A549 (cell line): ENCODE results near the gene JAKMIP1. TPM values are rescaled to one million over a fixed set of nuclear protein-coding genes. Genes with fewer than 3 reads are reported as not detected.

ENCODE experiments used
- ATAC-seq, 2 experiments: fragments of 200-7000 bp in 1 of 2; fragments of >200 bp in 1 of 2; cut with Nextera tagmentation in 1 of 2; cut with Tn5 transposase in 1 of 2; 3 replicates each; pipeline versions ENCODE4 v1.8.0 to v1.9.1; 2018 to 2020; ENCODE audit warnings: mild to moderate bottlenecking in 1 of 2, moderate library complexity in 1 of 2
- CTCF ChIA-PET: fragments of 300-600 bp; sonication (Branson Sonifier 250); formaldehyde crosslinking; extraction: SDS; loops from one replicate; lab custom pipeline; 2021; ENCODE audit warnings: antibody characterized with exemption, inconsistent platforms; lab: Yijun Ruan, JAX
- POLR2A ChIA-PET: fragments of 350-600 bp; formaldehyde crosslinking; extraction: SDS; loops from one replicate; lab custom pipeline; 2021; ENCODE audit warnings: antibody characterized with exemption, inconsistent platforms; lab: Yijun Ruan, JAX
- DNase-seq, 2 experiments: peaks; one replicate each; pipeline versions ENCODE4 v3.0.0 to v3.0.0-alpha.2; 2011 to 2016; ENCODE audit warnings: low read depth in 1 of 2, low spot score in 1 of 2
- FAIRE-seq: peaks from 2 replicates; lab custom pipeline; 2011; peaks lifted over from hg19 to GRCh38; lab: Jason Lieb, UNC
- H3K27ac ChIP-seq, 2 experiments: fragments of >200 bp; sonication (Bioruptor Twin); formaldehyde crosslinking; 3 replicates each; pipeline ENCODE4 v1.5.1; 2016 to 2017
- H3K4me1 ChIP-seq: fragments of >200 bp; sonication (Bioruptor Twin); formaldehyde crosslinking; 3 replicates; pipeline ENCODE4 v1.6.1; 2016
- H3K4me2 ChIP-seq: fragments of >200 bp; sonication (Bioruptor Twin); formaldehyde crosslinking; 3 replicates; pipeline ENCODE4 v1.6.1; 2016
- H3K4me3 ChIP-seq: fragments of >200 bp; sonication (Bioruptor Twin); formaldehyde crosslinking; 3 replicates; pipeline ENCODE4 v1.5.1; 2016
- H3K9me3 ChIP-seq: fragments of >200 bp; sonication (Bioruptor Twin); formaldehyde crosslinking; 3 replicates; pipeline ENCODE4 v1.6.1; 2016
- CBX8 ChIP-seq: fragments of 200-600 bp; sonication (generic); IDR thresholded peaks from 2 replicates; pipeline ENCODE4 v1.6.1; 2016
- EHMT2 ChIP-seq: fragments of 200-600 bp; sonication (generic); IDR thresholded peaks from 2 replicates; pipeline ENCODE4 v1.6.1; 2016; ENCODE audit warnings: antibody characterized with exemption, low read depth, mild to moderate bottlenecking, moderate library complexity
- ESRRA ChIP-seq: fragments of 150-350 bp; IDR thresholded peaks from 2 replicates; pipeline ENCODE4 v1.6.1; 2014; ENCODE audit warnings: mild to moderate bottlenecking, low read length, borderline replicate concordance
- FOSB ChIP-seq: fragments of 250-450 bp; sonication (Bioruptor Pico); IDR thresholded peaks from 2 replicates; pipeline ENCODE4 v1.5.0; 2020; ENCODE audit warnings: mild to moderate bottlenecking, moderate library complexity
- FOSL2 ChIP-seq, 2 experiments: fragments of 450-650 bp in 1 of 2; fragments of >200 bp in 1 of 2; sonication (Bioruptor Twin) in 1 of 2; formaldehyde crosslinking; IDR thresholded peaks; 2 replicates each; pipeline versions ENCODE4 v1.5.0 to v1.6.1; 2016 to 2020; ENCODE audit warnings: mild to moderate bottlenecking in 1 of 2, moderate library complexity in 1 of 2
- FOXS1 ChIP-seq: fragments of 250-450 bp; sonication (Bioruptor Pico); IDR thresholded peaks from 2 replicates; pipeline ENCODE4 v1.5.0; 2020; ENCODE audit warnings: mild to moderate bottlenecking, moderate library complexity
- HMGXB4 ChIP-seq: fragments of 250-450 bp; sonication (Bioruptor Pico); IDR thresholded peaks from 2 replicates; pipeline ENCODE4 v1.5.0; 2021; ENCODE audit warnings: mild to moderate bottlenecking, moderate library complexity, borderline replicate concordance
- HOXB13 ChIP-seq: fragments of 250-450 bp; sonication (Bioruptor Pico); IDR thresholded peaks from 2 replicates; pipeline ENCODE4 v1.5.0; 2020; ENCODE audit warnings: low read depth, mild to moderate bottlenecking, moderate library complexity
- JUN ChIP-seq, 2 experiments: fragments of >200 bp; sonication (Bioruptor Twin); formaldehyde crosslinking; IDR thresholded peaks; 2 replicates in 1 of 2; 3 replicates in 1 of 2; pipeline ENCODE4 v1.6.1; 2016 to 2017
- MAFK ChIP-seq: fragments of 450-650 bp; IDR thresholded peaks from 2 replicates; pipeline ENCODE4 v1.6.1; 2014; ENCODE audit not compliant: partially characterized antibody
- MAZ ChIP-seq: fragments of 150-350 bp; IDR thresholded peaks from 2 replicates; pipeline ENCODE4 v1.6.1; 2014; ENCODE audit warnings: antibody characterized with exemption, low read depth, low read length, borderline replicate concordance
- NFE2L2 ChIP-seq: fragments of 150-350 bp; conservative IDR thresholded peaks from 2 replicates; pipeline ENCODE4 v1.6.1; 2014; ENCODE audit warnings: low read length
- NPAS2 ChIP-seq: fragments of 250-450 bp; sonication (Bioruptor Pico); IDR thresholded peaks from 2 replicates; pipeline ENCODE4 v1.8.0; 2022; ENCODE audit warnings: mild to moderate bottlenecking, moderate library complexity, borderline replicate concordance
- PBX3 ChIP-seq: IDR thresholded peaks from 2 replicates; pipeline ENCODE4 v1.6.1; 2012
- RARB ChIP-seq: fragments of 250-450 bp; sonication (Bioruptor Pico); IDR thresholded peaks from 2 replicates; pipeline ENCODE4 v1.8.0; 2021; ENCODE audit warnings: mild to moderate bottlenecking, moderate library complexity
- RFX5 ChIP-seq: fragments of 450-650 bp; IDR thresholded peaks from 2 replicates; pipeline ENCODE4 v1.7.1; 2014; ENCODE audit warnings: antibody characterized with exemption, mild to moderate bottlenecking, moderate library complexity
- RNF2 ChIP-seq: fragments of 200-600 bp; sonication (generic); IDR thresholded peaks from 2 replicates; pipeline ENCODE4 v1.6.1; 2016; ENCODE audit warnings: low read depth, mild to moderate bottlenecking, antibody characterized with exemption, moderate library complexity, borderline replicate concordance
- SREBF2 ChIP-seq: fragments of 450-650 bp; IDR thresholded peaks from 2 replicates; pipeline ENCODE4 v1.6.1; 2014; ENCODE audit warnings: mild to moderate bottlenecking, moderate library complexity
- TP53 ChIP-seq: fragments of 250-450 bp; sonication (Bioruptor Pico); IDR thresholded peaks from 2 replicates; pipeline ENCODE4 v1.5.0; 2021; ENCODE audit warnings: mild to moderate bottlenecking, moderate library complexity
- USF2 ChIP-seq: fragments of 450-650 bp; IDR thresholded peaks from 2 replicates; pipeline ENCODE4 v1.6.1; 2014; ENCODE audit warnings: antibody characterized with exemption
- ZFP36 ChIP-seq: fragments of 450-650 bp; IDR thresholded peaks from 2 replicates; pipeline ENCODE4 v1.6.1; 2014; ENCODE audit warnings: borderline replicate concordance; ENCODE audit not compliant: partially characterized antibody
- ZNF302 ChIP-seq: fragments of 250-450 bp; sonication (Bioruptor Pico); IDR thresholded peaks from 2 replicates; pipeline ENCODE4 v1.9.0; 2021; ENCODE audit warnings: inconsistent platforms, mild to moderate bottlenecking, moderate library complexity
- ZSCAN20 ChIP-seq: fragments of 250-450 bp; sonication (Bioruptor Pico); IDR thresholded peaks from 2 replicates; pipeline ENCODE4 v1.8.0; 2022; ENCODE audit warnings: mild to moderate bottlenecking, moderate library complexity
- whole genome bisulfite sequencing: methylation state at CpG from one replicate; pipeline ENCODE4 v1.1.6; 2017; ENCODE audit errors: missing lambda C conversion rate; 5-methylcytosine and 5-hydroxymethylcytosine counted together
- polyA plus RNA-seq, 4 experiments: library from polyadenylated mRNA; depleted of rRNA in 3 of 4; stranded (reverse); fragments of >200 nt; fragmentation: RNase III in 1 of 4; extraction: RNeasy Plus Mini Kit Qiagen cat#74134 plus additional on column Dnase treatment in 1 of 4; gene quantifications; 2 replicates in 3 of 4; 3 replicates in 1 of 4; pipeline ENCODE4 v1.2.3, GENCODE V29; 2011 to 2017

JAKMIP1 gene
- polyA plus RNA-seq, 2 of the 4 experiments (the other 2 are of a cell fraction) = not detected

GRCh38 chr4:6123541-6123940 is 76.8 kb downstream of the JAKMIP1 start:
- no peak for FAIRE-seq
- Histone ChIP-seq H3K4me3 (no peak overlapping the region), H3K27ac (no peak overlapping the region), H3K4me2 (no peak overlapping the region), H3K9me3 (no peaks in the 10 kb centered on the region), H3K4me1 (no peaks in the 10 kb centered on the region)
- 56% methylated on average over 2 of the region's 2 CpGs for WGBS
- DNase-seq = no peak
- ATAC-seq = no peak; a peak in 1 of 6 replicates
- CTCF ChIA-PET = no interaction called here
- TF ChIP-seq RFX5 = no peak
- no peak for TF ChIP-seq FOSL2 (IDR thresholded peaks at IDR 0.05)
- TF ChIP-seq FOSL2 (CRISPR knock-in tag; IDR thresholded peaks at IDR 0.05) = no peak
- TF ChIP-seq ZFP36 = no peak
- TF ChIP-seq, all 56 proteins: peak for 0
- POLR2A ChIA-PET = no interaction called here

- Histone ChIP-seq H3K4me3 (no peak overlapping the region), H3K4me1 (no peaks in the 10 kb centered on the region), H3K4me2 (no peak overlapping the region), H3K27ac (no peak overlapping the region), H3K9me3 (no peaks in the 10 kb centered on the region)
- ChIA-PET POLR2A (no interaction called here), CTCF (no interaction called here)
- no peak for TF ChIP-seq TP53 (CRISPR knock-in tag)
- no peak for TF ChIP-seq NFE2L2
- no peak for TF ChIP-seq ZSCAN20 (CRISPR knock-in tag)
- TF ChIP-seq EHMT2 = no peak
- TF ChIP-seq RNF2 = no peak
- TF ChIP-seq JUN (IDR thresholded peaks at IDR 0.05) = no peak
- TF ChIP-seq RARB (CRISPR knock-in tag) = no peak
- no peak for FAIRE-seq
- ATAC-seq = no peak
- DNase-seq = no peak
- 55% methylated on average over 4 of the region's 7 CpGs for WGBS
Observed at GRCh38 chr4:6123116-6123515, 77.2 kb downstream of the JAKMIP1 start.

- TF ChIP-seq NPAS2 (no peak), HMGXB4 (CRISPR knock-in tag) (no peak), JUN (IDR thresholded peaks at IDR 0.05) (no peak), ZNF302 (CRISPR knock-in tag) (no peak), MAZ (no peak), PBX3 (no peak), MAFK (no peak), HOXB13 (CRISPR knock-in tag) (no peak), SREBF2 (no peak), ESRRA (no peak), RNF2 (no peak), CBX8 (no peak)
- TF ChIP-seq, all 56 proteins: peak for 0
- Histone ChIP-seq H3K4me1 (no peaks in the 10 kb centered on the region), H3K4me2 (no peak overlapping the region), H3K4me3 (no peak overlapping the region), H3K9me3 (no peaks in the 10 kb centered on the region), H3K27ac (no peak overlapping the region)
- POLR2A ChIA-PET = no interaction called here
- no peak for ATAC-seq
- CTCF ChIA-PET = no interaction called here
- WGBS = 57% methylated on average over 6 of the region's 6 CpGs
- FAIRE-seq = no peak
- DNase-seq = no peak
Observed at GRCh38 chr4:6122496-6122895, 77.9 kb downstream of the JAKMIP1 start.

- FAIRE-seq = no peak
- H3K9me3 ChIP-seq = no peaks in the 10 kb centered on the region
- TF ChIP-seq FOSB (no peak), MAZ (no peak), USF2 (no peak), FOXS1 (CRISPR knock-in tag) (no peak), NFE2L2 (no peak), SREBF2 (no peak)
- DNase-seq = no peak
- CTCF ChIA-PET = no interaction called here
- H3K4me2 ChIP-seq = no peak overlapping the region
- no peak for ATAC-seq
- POLR2A ChIA-PET = no interaction called here
- H3K27ac ChIP-seq = no peak overlapping the region
- H3K4me3 ChIP-seq = no peak overlapping the region
- WGBS = 67% methylated on average over 12 of the region's 12 CpGs
- no peaks in the 10 kb centered on the region for H3K4me1 ChIP-seq
Observed at GRCh38 chr4:6121941-6122340, 78.4 kb downstream of the JAKMIP1 start.
